SK-N-SH (cell line): ENCODE results near the gene EIF4E2. TPM values are rescaled to one million over a fixed set of nuclear protein-coding genes. Genes with fewer than 3 reads are reported as not detected.

Experiments
- CTCF ChIA-PET: fragments of 300-600, 350-600 bp; formaldehyde crosslinking; extraction: SDS; loops from one replicate; lab custom pipeline; 2021; lab: Yijun Ruan, JAX
- POLR2A ChIA-PET: fragments of 350-600 bp; sonication (Branson Sonifier 250); formaldehyde crosslinking; extraction: SDS; loops from one replicate; lab custom pipeline; 2020; ENCODE audit warnings: antibody characterized with exemption, inconsistent platforms; lab: Yijun Ruan, JAX
- DNase-seq: peaks from one replicate; pipeline ENCODE4 v3.0.0; 2012
- H2AFZ ChIP-seq: fragments of 200-600 bp; sonication (generic); 2 replicates; pipeline ENCODE4 v1.8.1; 2016; ENCODE audit warnings: antibody characterized with exemption, mild to moderate bottlenecking, low read depth
- H3F3A ChIP-seq: fragments of 200-600 bp; sonication (generic); replicated peaks from 2 replicates; pipeline ENCODE3; 2016; ENCODE audit warnings: antibody characterized with exemption, mild to moderate bottlenecking; ENCODE audit not compliant: insufficient read depth
- H3K27ac ChIP-seq, 2 experiments: fragments of 200-500 bp in 1 of 2; fragments of 200-600 bp in 1 of 2; sonication (Bioruptor generic) in 1 of 2; sonication (generic), shearing (Covaris generic) in 1 of 2; 2 replicates each; pipeline versions ENCODE4 v1.5.1 to v1.6.1; 2014 to 2016; ENCODE audit warnings: low read depth in 2 of 2, inconsistent platforms in 1 of 2, low read length in 1 of 2, mild to moderate bottlenecking in 1 of 2, mixed read lengths in 1 of 2
- H3K27me3 ChIP-seq: fragments of 200-600 bp; sonication (generic), shearing (Covaris generic); 2 replicates; pipeline ENCODE4 v1.6.1; 2016; ENCODE audit warnings: mixed run types; ENCODE audit not compliant: insufficient read depth
- H3K36me3 ChIP-seq, 2 experiments: fragments of 200-500 bp in 1 of 2; fragments of 200-600 bp in 1 of 2; sonication (Bioruptor generic) in 1 of 2; sonication (generic) in 1 of 2; replicated peaks in 1 of 2; 2 replicates each; pipeline versions ENCODE3 to v1.5.1; 2014 to 2016; ENCODE audit warnings: low read length in 1 of 2, mild to moderate bottlenecking in 1 of 2; ENCODE audit not compliant: insufficient read depth in 2 of 2, control insufficient read depth in 1 of 2
- H3K4me1 ChIP-seq, 2 experiments: fragments of 200-500 bp in 1 of 2; fragments of 200-600 bp in 1 of 2; sonication (Bioruptor generic) in 1 of 2; sonication (generic), shearing (Covaris generic) in 1 of 2; 2 replicates each; pipeline versions ENCODE4 v1.5.1 to v1.6.1; 2014 to 2016; ENCODE audit warnings: low read depth in 1 of 2, low read length in 1 of 2, mixed run types in 1 of 2; ENCODE audit not compliant: insufficient read depth in 2 of 2, control insufficient read depth in 1 of 2
- H3K4me2 ChIP-seq: fragments of 200-600 bp; sonication (generic), shearing (Covaris generic); 2 replicates; pipeline ENCODE4 v1.6.1; 2017; ENCODE audit warnings: mixed run types
- H3K4me3 ChIP-seq, 2 experiments: fragments of 200-500 bp in 1 of 2; fragments of 200-600 bp in 1 of 2; sonication (Bioruptor generic) in 1 of 2; sonication (generic), shearing (Covaris generic) in 1 of 2; 2 replicates each; pipeline versions ENCODE4 v1.5.1 to v1.8.1; 2014 to 2016; ENCODE audit warnings: low read depth in 2 of 2, inconsistent platforms in 1 of 2, low read length in 1 of 2, mild to moderate bottlenecking in 1 of 2, mixed read lengths in 1 of 2, moderate library complexity in 1 of 2
- H3K79me2 ChIP-seq: fragments of 200-600 bp; sonication (generic); 2 replicates; pipeline ENCODE4 v1.8.1; 2017; ENCODE audit warnings: mild to moderate bottlenecking; ENCODE audit not compliant: insufficient read depth
- H3K9ac ChIP-seq: fragments of 200-600 bp; sonication (generic); 2 replicates; pipeline ENCODE4 v1.6.1; 2017; ENCODE audit warnings: mixed run types
- H3K9me2 ChIP-seq: fragments of 200-600 bp; sonication (generic); 2 replicates; pipeline ENCODE4 v1.6.1; 2017; ENCODE audit warnings: mixed run types
- H3K9me3 ChIP-seq: fragments of 200-600 bp; sonication (generic); 2 replicates; pipeline ENCODE4 v1.6.1; 2017; ENCODE audit warnings: mixed run types, mild to moderate bottlenecking, moderate library complexity
- H4K20me1 ChIP-seq: fragments of 200-600 bp; sonication (generic); 2 replicates; pipeline ENCODE4 v1.6.1; 2017; ENCODE audit warnings: mild to moderate bottlenecking, mixed run types; ENCODE audit not compliant: insufficient read depth
- CHD2 ChIP-seq: fragments of 150-350 bp; IDR thresholded peaks from 2 replicates; pipeline ENCODE4 v1.6.1; 2018; ENCODE audit warnings: low read length; ENCODE audit not compliant: partially characterized antibody
- ELF1 ChIP-seq: IDR thresholded peaks from 2 replicates; pipeline ENCODE4 v1.4.0; 2012
- EP300 ChIP-seq, 2 experiments: IDR thresholded peaks; 2 replicates each; pipeline versions ENCODE4 v1.4.0 to v1.6.1; 2012; ENCODE audit warnings: borderline replicate concordance in 1 of 2, low read depth in 1 of 2, low read length in 1 of 2
- EZH2phosphoT487 ChIP-seq: fragments of 200-600 bp; sonication (generic); IDR thresholded peaks from 2 replicates; pipeline ENCODE4 v1.6.1; 2017; ENCODE audit warnings: low read depth, mixed run types, mild to moderate bottlenecking, antibody characterized with exemption, moderate library complexity, borderline replicate concordance
- FOSL2 ChIP-seq: IDR thresholded peaks from 2 replicates; pipeline ENCODE4 v1.4.0; 2012; ENCODE audit warnings: low read depth, mild to moderate bottlenecking, moderate library complexity, borderline replicate concordance
- FOXM1 ChIP-seq: IDR thresholded peaks from 2 replicates; pipeline ENCODE4 v1.4.0; 2012; ENCODE audit warnings: low read depth, mild to moderate bottlenecking
- GABPA ChIP-seq: IDR thresholded peaks from 2 replicates; pipeline ENCODE4 v1.4.0; 2012; ENCODE audit warnings: low read depth, mild to moderate bottlenecking
- JUND ChIP-seq: IDR thresholded peaks from 2 replicates; pipeline ENCODE4 v1.4.0; 2012
- MEF2A ChIP-seq: IDR thresholded peaks from 2 replicates; pipeline ENCODE4 v1.4.0; 2012; ENCODE audit warnings: low read depth, borderline replicate concordance
- MXI1 ChIP-seq: IDR thresholded peaks from 2 replicates; pipeline ENCODE4 v1.6.1; 2012; ENCODE audit warnings: mild to moderate bottlenecking, low read depth, low read length, improper control_type of control experiment
- NFIC ChIP-seq: IDR thresholded peaks from 2 replicates; pipeline ENCODE4 v1.4.0; 2012; ENCODE audit warnings: borderline replicate concordance
- NRF1 ChIP-seq: IDR thresholded peaks from 2 replicates; pipeline ENCODE4 v1.6.1; 2012; ENCODE audit warnings: low read depth, mild to moderate bottlenecking, low read length
- POLR2AphosphoS5 ChIP-seq: IDR thresholded peaks from 2 replicates; pipeline ENCODE4 v1.6.1; 2012; ENCODE audit warnings: low read depth, low read length
- RAD21 ChIP-seq: IDR thresholded peaks from 2 replicates; pipeline ENCODE4 v1.6.1; 2012; ENCODE audit warnings: mild to moderate bottlenecking, low read length
- RCOR1 ChIP-seq: fragments of 150-350 bp; IDR thresholded peaks from 2 replicates; pipeline ENCODE4 v1.6.1; 2017; ENCODE audit warnings: antibody characterized with exemption, low read length
- RXRA ChIP-seq: IDR thresholded peaks from 2 replicates; pipeline ENCODE4 v1.4.0; 2012; ENCODE audit warnings: low read depth, mild to moderate bottlenecking, borderline replicate concordance
- SMC3 ChIP-seq: IDR thresholded peaks from 2 replicates; pipeline ENCODE4 v1.6.1; 2012; ENCODE audit warnings: low read depth, low read length, improper control_type of control experiment
- TAF1 ChIP-seq: IDR thresholded peaks from 2 replicates; pipeline ENCODE4 v1.6.1; 2012; ENCODE audit warnings: low read depth, mild to moderate bottlenecking, low read length, moderate library complexity, borderline replicate concordance
- TEAD4 ChIP-seq: IDR thresholded peaks from 2 replicates; pipeline ENCODE4 v1.4.0; 2012; ENCODE audit warnings: mild to moderate bottlenecking, borderline replicate concordance; ENCODE audit not compliant: insufficient read depth
- YY1 ChIP-seq: IDR thresholded peaks from 2 replicates; pipeline ENCODE4 v1.4.0; 2012; ENCODE audit warnings: low read depth, mild to moderate bottlenecking
- WGBS: methylation state at CpG from one replicate; pipeline ENCODE4 v1.1.6; 2017; ENCODE audit warnings: low lambda C conversion rate; 5-methylcytosine and 5-hydroxymethylcytosine counted together
- polyA plus RNA-seq, 3 experiments: library from polyadenylated mRNA; depleted of rRNA; stranded (reverse); fragments of >200 nt; gene quantifications; 2 replicates each; pipeline ENCODE4 v1.2.3, GENCODE V29; 2012
- TF ChIP-seq, protein P1 (sequence below): IDR thresholded peaks from 2 replicates; pipeline ENCODE4 v1.6.1; 2012; ENCODE audit warnings: mild to moderate bottlenecking, low read depth, low read length, moderate library complexity
- TF ChIP-seq, protein P2 (sequence below): IDR thresholded peaks from 2 replicates; pipeline ENCODE4 v1.4.0; 2012; ENCODE audit warnings: low read depth, borderline replicate concordance

Gene EIF4E2
- polyA plus RNA-seq, 1 of the 3 experiments (the other 2 are of a cell fraction), result 29.1 TPM

DNA sequence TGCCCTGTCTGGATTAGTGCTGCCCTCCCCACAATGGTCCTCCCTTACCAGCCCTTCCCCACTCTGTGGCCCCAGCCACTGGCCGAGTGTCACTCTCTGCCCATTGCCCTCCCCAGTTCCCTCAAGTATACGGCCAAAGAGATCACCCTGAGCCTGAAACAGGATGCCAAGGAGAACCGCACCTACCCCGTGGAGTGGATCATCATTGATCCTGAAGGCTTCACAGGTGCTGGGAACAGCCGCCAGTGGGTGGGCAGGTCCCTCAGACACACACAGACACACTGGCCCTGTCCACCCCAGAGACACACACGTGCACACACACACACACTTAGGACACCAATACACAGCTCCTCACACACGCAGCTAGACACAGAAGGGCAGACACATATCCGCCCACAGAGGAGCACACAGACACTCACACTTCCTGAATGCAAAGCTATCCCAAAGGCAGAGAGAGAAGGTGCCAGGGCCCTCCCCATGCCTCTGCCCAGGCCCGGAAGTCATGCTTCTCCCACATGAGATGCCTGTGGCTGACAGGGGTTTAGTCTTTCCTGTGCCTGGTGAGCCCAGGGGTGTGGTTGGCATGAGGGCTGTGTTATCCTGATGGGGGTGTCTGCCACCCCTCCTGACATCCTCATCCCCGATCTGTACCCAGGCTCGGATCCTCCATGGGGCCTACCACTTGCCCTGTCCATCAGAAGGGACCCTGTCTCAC, 21.6 kb upstream of the EIF4E2 start:
- H3K4me1 ChIP-seq, result peaks cover 0 to 16% of the 10 kb centered on the region in 2 experiments; a peak in 1 of 4 replicates
- no peaks in the 10 kb centered on the region for H3F3A ChIP-seq
- TF ChIP-seq RCOR1 (no peak), TAF1 (no peak), JUND (no peak), TEAD4 (no peak), GABPA (no peak), YY1 (no peak), FOXM1 (no peak), EZH2phosphoT487 (no peak), ELF1 (no peak)
- TF ChIP-seq, protein P1, sequence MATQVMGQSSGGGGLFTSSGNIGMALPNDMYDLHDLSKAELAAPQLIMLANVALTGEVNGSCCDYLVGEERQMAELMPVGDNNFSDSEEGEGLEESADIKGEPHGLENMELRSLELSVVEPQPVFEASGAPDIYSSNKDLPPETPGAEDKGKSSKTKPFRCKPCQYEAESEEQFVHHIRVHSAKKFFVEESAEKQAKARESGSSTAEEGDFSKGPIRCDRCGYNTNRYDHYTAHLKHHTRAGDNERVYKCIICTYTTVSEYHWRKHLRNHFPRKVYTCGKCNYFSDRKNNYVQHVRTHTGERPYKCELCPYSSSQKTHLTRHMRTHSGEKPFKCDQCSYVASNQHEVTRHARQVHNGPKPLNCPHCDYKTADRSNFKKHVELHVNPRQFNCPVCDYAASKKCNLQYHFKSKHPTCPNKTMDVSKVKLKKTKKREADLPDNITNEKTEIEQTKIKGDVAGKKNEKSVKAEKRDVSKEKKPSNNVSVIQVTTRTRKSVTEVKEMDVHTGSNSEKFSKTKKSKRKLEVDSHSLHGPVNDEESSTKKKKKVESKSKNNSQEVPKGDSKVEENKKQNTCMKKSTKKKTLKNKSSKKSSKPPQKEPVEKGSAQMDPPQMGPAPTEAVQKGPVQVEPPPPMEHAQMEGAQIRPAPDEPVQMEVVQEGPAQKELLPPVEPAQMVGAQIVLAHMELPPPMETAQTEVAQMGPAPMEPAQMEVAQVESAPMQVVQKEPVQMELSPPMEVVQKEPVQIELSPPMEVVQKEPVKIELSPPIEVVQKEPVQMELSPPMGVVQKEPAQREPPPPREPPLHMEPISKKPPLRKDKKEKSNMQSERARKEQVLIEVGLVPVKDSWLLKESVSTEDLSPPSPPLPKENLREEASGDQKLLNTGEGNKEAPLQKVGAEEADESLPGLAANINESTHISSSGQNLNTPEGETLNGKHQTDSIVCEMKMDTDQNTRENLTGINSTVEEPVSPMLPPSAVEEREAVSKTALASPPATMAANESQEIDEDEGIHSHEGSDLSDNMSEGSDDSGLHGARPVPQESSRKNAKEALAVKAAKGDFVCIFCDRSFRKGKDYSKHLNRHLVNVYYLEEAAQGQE, result no peak
- TF ChIP-seq, all 33 proteins: peak for 0
- Histone ChIP-seq H2AFZ (no peak overlapping the region), H3K27ac (no peak overlapping the region), H3K4me3 (no peak overlapping the region), H3K9me2 (no peaks in the 10 kb centered on the region), H3K9ac (no peak overlapping the region), H3K79me2 (no peaks in the 10 kb centered on the region), H3K36me3 (no peaks in the 10 kb centered on the region), H4K20me1 (no peaks in the 10 kb centered on the region), H3K27me3 (peaks cover 5% of the 10 kb centered on the region), H3K4me2 (no peak overlapping the region), H3K9me3 (no peaks in the 10 kb centered on the region)
- POLR2A ChIA-PET, result no interaction called here
- DNase-seq, result peak; percentile 25
- 64% methylated on average over 7 of the region's 11 CpGs for WGBS
- CTCF ChIA-PET, result no interaction called here

DNA sequence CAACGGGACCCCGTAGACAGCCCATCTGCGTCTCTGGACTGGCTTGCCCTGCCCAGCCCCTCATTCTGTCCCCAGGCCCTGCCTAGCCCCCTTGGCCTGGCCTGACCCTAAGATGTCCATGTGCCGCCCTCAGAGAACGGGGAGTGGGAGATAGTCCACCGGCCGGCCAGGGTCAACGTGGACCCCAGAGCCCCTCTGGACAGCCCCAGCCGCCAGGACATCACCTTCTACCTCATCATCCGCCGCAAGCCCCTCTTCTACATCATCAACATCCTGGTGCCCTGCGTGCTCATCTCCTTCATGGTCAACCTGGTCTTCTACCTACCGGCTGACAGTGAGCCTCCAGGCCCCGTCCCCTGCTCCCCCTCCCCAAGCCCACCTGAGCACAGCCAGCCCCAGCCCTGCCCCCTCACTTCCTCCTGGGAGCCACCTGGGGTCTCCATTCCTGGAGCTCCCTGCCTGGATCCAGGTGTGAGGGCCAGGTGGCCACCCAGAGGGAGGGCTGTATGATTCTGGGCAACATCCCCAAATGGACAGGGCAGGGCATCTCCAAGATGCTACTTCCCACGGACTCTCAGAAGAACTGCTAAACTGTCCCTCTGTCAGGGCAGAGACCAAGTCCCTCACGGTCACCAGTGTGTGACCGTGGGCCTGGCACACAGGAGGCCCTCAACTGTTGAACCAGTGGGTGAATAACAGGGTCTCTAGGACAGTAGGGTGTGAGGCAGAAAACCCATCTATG, 20.5 kb upstream of the EIF4E2 start:
- H3K9me3 ChIP-seq, result no peaks in the 10 kb centered on the region
- H3F3A ChIP-seq, result no peaks in the 10 kb centered on the region
- POLR2A ChIA-PET, result no interaction called here
- H3K4me2 ChIP-seq, result no peak overlapping the region
- no peaks in the 10 kb centered on the region for H4K20me1 ChIP-seq
- H3K4me3 ChIP-seq, result no peak overlapping the region
- H3K79me2 ChIP-seq, result no peaks in the 10 kb centered on the region
- peaks cover 0 to 11% of the 10 kb centered on the region in 2 experiments; a peak in 1 of 4 replicates for H3K4me1 ChIP-seq
- 66% methylated on average over 15 of the region's 17 CpGs for WGBS
- no peak overlapping the region for H2AFZ ChIP-seq
- no peak overlapping the region for H3K9ac ChIP-seq
- DNase-seq, result peak; percentile 12
- no peaks in the 10 kb centered on the region for H3K36me3 ChIP-seq
- H3K27me3 ChIP-seq, result no peaks in the 10 kb centered on the region
- H3K9me2 ChIP-seq, result no peaks in the 10 kb centered on the region
- no peak overlapping the region for H3K27ac ChIP-seq
- CTCF ChIA-PET, result interaction anchor here (5.4 kb wide), 1 partner anchor 8 kb away, joined by 32 read pairs; the partner anchor contains the start of gene PRSS56
- no peak for TF ChIP-seq TAF1
- no peak for TF ChIP-seq EZH2phosphoT487
- TF ChIP-seq NFIC, result no peak
- no peak for TF ChIP-seq FOSL2
- no peak for TF ChIP-seq RAD21
- no peak for TF ChIP-seq MXI1
- TF ChIP-seq ELF1, result no peak
- no peak for TF ChIP-seq POLR2AphosphoS5
- no peak for TF ChIP-seq SMC3
- no peak for TF ChIP-seq MEF2A
- no peak for TF ChIP-seq RCOR1
- TF ChIP-seq CHD2, result no peak
- TF ChIP-seq TEAD4, result no peak
- TF ChIP-seq GABPA, result no peak
- TF ChIP-seq, protein P2, sequence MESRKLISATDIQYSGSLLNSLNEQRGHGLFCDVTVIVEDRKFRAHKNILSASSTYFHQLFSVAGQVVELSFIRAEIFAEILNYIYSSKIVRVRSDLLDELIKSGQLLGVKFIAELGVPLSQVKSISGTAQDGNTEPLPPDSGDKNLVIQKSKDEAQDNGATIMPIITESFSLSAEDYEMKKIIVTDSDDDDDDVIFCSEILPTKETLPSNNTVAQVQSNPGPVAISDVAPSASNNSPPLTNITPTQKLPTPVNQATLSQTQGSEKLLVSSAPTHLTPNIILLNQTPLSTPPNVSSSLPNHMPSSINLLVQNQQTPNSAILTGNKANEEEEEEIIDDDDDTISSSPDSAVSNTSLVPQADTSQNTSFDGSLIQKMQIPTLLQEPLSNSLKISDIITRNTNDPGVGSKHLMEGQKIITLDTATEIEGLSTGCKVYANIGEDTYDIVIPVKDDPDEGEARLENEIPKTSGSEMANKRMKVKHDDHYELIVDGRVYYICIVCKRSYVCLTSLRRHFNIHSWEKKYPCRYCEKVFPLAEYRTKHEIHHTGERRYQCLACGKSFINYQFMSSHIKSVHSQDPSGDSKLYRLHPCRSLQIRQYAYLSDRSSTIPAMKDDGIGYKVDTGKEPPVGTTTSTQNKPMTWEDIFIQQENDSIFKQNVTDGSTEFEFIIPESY, result no peak
- TF ChIP-seq NRF1, result no peak
- TF ChIP-seq EP300 (IDR thresholded peaks at IDR 0.05; ENCODE audit: borderline replicate concordance in 1 of 2, low read depth in 1 of 2, low read length in 1 of 2), result no peak
- no peak for TF ChIP-seq RXRA
